Measurements from ENCODE around the gene SLC26A4.

The SLC26A4 gene

GRCh38 chr7:107628461-107629064, 32.1 kb upstream of the SLC26A4 start:
- H3K27ac ChIP-seq = no peak overlapping the region
- H3K9ac ChIP-seq = no peak overlapping the region
- no peak overlapping the region for H3K4me2 ChIP-seq
- no peaks in the 10 kb centered on the region for H3K27me3 ChIP-seq (ENCODE audit: insufficient read depth, low read depth)
- H3K36me3 ChIP-seq (ENCODE audit: insufficient read depth) = no peaks in the 10 kb centered on the region
- no peak overlapping the region for H3K4me3 ChIP-seq (IDR thresholded peaks at IDR 0.05; ENCODE audit: insufficient read depth, low read depth, low read length)
- TF ChIP-seq, protein P1, sequence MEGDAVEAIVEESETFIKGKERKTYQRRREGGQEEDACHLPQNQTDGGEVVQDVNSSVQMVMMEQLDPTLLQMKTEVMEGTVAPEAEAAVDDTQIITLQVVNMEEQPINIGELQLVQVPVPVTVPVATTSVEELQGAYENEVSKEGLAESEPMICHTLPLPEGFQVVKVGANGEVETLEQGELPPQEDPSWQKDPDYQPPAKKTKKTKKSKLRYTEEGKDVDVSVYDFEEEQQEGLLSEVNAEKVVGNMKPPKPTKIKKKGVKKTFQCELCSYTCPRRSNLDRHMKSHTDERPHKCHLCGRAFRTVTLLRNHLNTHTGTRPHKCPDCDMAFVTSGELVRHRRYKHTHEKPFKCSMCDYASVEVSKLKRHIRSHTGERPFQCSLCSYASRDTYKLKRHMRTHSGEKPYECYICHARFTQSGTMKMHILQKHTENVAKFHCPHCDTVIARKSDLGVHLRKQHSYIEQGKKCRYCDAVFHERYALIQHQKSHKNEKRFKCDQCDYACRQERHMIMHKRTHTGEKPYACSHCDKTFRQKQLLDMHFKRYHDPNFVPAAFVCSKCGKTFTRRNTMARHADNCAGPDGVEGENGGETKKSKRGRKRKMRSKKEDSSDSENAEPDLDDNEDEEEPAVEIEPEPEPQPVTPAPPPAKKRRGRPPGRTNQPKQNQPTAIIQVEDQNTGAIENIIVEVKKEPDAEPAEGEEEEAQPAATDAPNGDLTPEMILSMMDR (conservative IDR thresholded peaks at IDR 0.05; ENCODE audit: low read depth, low read length) = no peak
- no peaks in the 10 kb centered on the region for H4K20me1 ChIP-seq (ENCODE audit: insufficient read depth)
- H3K79me2 ChIP-seq (ENCODE audit: insufficient read depth, low read depth) = no peaks in the 10 kb centered on the region
- H2AFZ ChIP-seq (ENCODE audit: low read depth) = no peak overlapping the region
- H3K4me1 ChIP-seq (ENCODE audit: low read depth, poor library complexity, severe bottlenecking) = no peaks in the 10 kb centered on the region

DNA sequence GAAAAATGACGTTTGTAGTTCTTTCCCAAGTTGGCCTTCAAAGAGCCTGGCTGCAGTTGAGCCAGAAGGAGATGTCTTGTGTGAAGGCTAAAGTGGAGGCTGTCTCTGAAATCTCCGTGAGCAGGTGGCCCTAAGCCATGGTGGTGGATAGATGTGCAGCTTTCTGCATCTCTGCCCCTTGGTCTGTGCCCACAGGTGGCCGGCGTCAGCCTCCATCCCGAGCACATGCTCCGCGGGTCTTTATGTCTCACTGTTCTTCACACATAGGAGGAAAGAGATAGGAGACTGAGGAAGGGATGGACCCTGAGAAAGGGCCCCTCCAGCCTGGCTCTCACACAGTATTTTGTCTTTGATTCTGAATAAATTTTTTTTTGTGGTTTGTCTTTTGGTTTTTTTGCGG, 30.3 kb upstream of the SLC26A4 start:
- Histone ChIP-seq H3K4me3 (IDR thresholded peaks at IDR 0.05; ENCODE audit: insufficient read depth, low read depth, low read length) (no peak overlapping the region), H3K9ac (no peak overlapping the region), H4K20me1 (ENCODE audit: insufficient read depth) (no peaks in the 10 kb centered on the region), H3K27me3 (ENCODE audit: insufficient read depth, low read depth) (no peaks in the 10 kb centered on the region), H3K36me3 (ENCODE audit: insufficient read depth) (no peaks in the 10 kb centered on the region), H3K79me2 (ENCODE audit: insufficient read depth, low read depth) (no peaks in the 10 kb centered on the region), H3K4me2 (no peak overlapping the region), H3K27ac (no peak overlapping the region), H3K4me1 (ENCODE audit: low read depth, poor library complexity, severe bottlenecking) (no peaks in the 10 kb centered on the region), H2AFZ (ENCODE audit: low read depth) (no peak overlapping the region)
- TF ChIP-seq, protein P1 (conservative IDR thresholded peaks at IDR 0.05; ENCODE audit: low read depth, low read length) = no peak

GRCh38 chr7:107631588-107632491, 28.8 kb upstream of the SLC26A4 start:
- no peaks in the 10 kb centered on the region for H3K36me3 ChIP-seq (ENCODE audit: insufficient read depth)
- H3K4me1 ChIP-seq (ENCODE audit: low read depth, poor library complexity, severe bottlenecking) = no peaks in the 10 kb centered on the region
- no peaks in the 10 kb centered on the region for H4K20me1 ChIP-seq (ENCODE audit: insufficient read depth)
- TF ChIP-seq, protein P1 (conservative IDR thresholded peaks at IDR 0.05; ENCODE audit: low read depth, low read length) = no peak
- H2AFZ ChIP-seq (ENCODE audit: low read depth) = no peak overlapping the region
- H3K79me2 ChIP-seq (ENCODE audit: insufficient read depth, low read depth) = no peaks in the 10 kb centered on the region
- H3K4me3 ChIP-seq (IDR thresholded peaks at IDR 0.05; ENCODE audit: insufficient read depth, low read depth, low read length) = no peak overlapping the region
- H3K9ac ChIP-seq = no peak overlapping the region
- no peaks in the 10 kb centered on the region for H3K27me3 ChIP-seq (ENCODE audit: insufficient read depth, low read depth)
- H3K4me2 ChIP-seq = no peak overlapping the region
- H3K27ac ChIP-seq = no peak overlapping the region

DNA sequence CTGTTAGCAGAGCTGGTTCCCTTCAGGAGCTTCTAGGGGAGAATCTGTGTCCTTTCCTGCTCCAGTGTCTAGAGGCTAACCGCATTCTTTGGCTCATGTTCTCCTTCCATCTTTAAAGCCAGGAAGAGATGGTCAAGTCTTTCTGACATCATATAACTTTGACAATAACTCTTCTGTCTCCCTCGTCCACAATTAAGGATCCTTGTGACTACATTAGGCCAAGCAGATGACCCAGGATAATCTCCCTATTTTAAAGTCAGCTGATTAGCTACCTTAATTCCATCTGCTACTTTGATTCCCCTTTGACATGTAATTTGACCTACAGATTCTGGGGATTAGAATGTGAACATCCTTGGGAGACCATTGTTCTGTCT, 28.1 kb upstream of the SLC26A4 start:
- no peak overlapping the region for H3K4me3 ChIP-seq (IDR thresholded peaks at IDR 0.05; ENCODE audit: insufficient read depth, low read depth, low read length)
- TF ChIP-seq, protein P1 (conservative IDR thresholded peaks at IDR 0.05; ENCODE audit: low read depth, low read length) = no peak
- no peak overlapping the region for H2AFZ ChIP-seq (ENCODE audit: low read depth)

More for the DNA sequence above, 28.1 kb upstream of the SLC26A4 start:
- Histone ChIP-seq H3K4me1 (ENCODE audit: low read depth, poor library complexity, severe bottlenecking) (no peaks in the 10 kb centered on the region), H3K36me3 (ENCODE audit: insufficient read depth) (no peaks in the 10 kb centered on the region), H3K27me3 (ENCODE audit: insufficient read depth, low read depth) (no peaks in the 10 kb centered on the region), H3K27ac (no peak overlapping the region), H3K9ac (no peak overlapping the region), H3K79me2 (ENCODE audit: insufficient read depth, low read depth) (no peaks in the 10 kb centered on the region), H4K20me1 (ENCODE audit: insufficient read depth) (no peaks in the 10 kb centered on the region), H3K4me2 (no peak overlapping the region)

All from KMS-11 (cell line).